SW 1271 (cell line): ENCODE data around the gene TTL.
"Not testable (repeated sequence)": the region's sequence is repeated elsewhere in the genome, so short reads cannot be mapped to it uniquely, and the experiment has no call there.

Experiments
- DNase-seq, 2 experiments: peaks; one replicate each; lab custom pipeline; 2025; lab: John Stamatoyannopoulos, UW

The TTL gene

GRCh38 chr2:112520234-112520783, 38.4 kb downstream of the TTL start:
- no peak for DNase-seq

DNA sequence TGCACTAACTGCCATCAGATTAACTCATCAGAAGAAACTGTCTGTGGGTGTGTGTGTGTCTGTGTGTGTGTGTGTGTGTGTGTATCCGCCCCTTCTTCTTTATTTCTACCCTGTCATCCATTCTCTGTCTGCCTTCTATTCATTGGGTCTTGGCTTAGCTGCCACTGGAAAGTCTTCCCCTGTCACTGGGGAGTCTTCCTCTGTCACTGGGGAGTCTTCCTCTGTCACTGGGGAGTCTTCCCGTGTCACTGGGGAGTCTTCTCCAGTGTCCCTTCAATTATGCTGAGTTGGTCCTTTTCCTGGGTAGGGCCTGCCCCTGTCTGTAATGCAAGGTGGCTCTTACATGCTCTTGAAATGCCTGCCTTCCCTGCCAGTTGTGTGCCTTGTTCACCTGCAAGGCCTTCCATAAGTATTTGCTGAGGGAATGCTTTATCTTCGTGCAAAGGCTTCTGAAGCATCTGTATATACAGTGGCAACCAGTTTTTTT, 41.4 kb downstream of the TTL start:
- no peak for DNase-seq

DNA sequence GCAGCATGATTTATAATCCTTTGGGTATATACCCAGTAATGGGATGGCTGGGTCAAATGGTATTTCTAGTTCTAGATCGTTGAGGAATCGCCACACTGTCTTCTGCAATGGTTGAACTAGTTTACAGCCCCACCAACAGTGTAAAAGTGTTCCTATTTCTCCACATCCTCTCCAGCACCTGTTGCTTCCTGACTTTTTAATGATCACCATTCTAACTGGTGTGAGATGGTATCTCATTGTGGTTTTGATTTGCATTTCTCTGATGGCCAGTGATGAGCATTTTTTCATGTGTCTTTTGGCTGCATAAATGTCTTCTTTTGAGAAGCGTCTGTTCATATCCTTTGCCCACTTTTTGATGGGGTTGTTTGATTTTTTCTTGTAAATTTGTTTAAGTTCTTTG, 42.3 kb downstream of the TTL start:
- DNase-seq, result not testable (repeated sequence)

GRCh38 chr2:112528541-112528940, 46.6 kb downstream of the TTL start:
- no peak for DNase-seq

DNA sequence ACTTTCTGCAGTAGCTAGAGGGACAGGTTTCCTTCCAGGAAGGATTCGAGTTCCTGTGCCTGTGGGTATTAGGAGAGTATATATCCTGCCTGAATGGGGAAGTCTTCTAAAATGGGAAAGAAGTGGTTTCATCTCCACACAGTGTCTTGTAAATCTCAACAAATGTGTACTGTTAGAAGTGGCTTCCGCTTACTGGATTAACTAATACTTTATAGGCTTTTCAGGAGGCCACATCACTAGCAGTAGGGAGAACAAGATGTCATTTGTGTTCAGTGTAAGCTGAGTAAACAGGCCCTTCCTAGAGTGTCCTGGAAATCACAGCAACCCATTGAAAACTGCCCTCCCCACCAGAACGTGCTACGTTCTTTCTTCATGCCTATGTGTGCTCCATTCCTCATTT, 47.8 kb downstream of the TTL start:
- DNase-seq, result no peak

DNA sequence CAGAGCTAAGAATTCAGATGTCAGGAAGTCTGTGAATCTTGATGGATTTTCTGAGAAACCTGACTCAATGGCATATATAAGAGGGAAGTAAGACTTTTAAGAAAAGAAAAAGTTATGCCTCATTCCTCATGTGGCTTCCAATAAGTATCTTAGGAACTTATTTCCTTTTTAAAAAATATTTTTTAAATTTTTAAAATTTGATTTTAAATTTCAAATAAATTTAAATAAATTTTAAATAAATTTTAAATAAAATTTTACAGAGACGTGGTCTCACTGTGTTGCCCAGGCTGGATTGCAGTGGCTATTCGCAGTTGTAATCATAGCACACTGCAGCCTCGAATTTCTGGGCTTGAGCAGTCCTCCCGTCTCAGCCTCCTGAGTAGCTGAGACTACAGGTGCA, 48.8 kb downstream of the TTL start:
- DNase-seq, result no peak

DNA sequence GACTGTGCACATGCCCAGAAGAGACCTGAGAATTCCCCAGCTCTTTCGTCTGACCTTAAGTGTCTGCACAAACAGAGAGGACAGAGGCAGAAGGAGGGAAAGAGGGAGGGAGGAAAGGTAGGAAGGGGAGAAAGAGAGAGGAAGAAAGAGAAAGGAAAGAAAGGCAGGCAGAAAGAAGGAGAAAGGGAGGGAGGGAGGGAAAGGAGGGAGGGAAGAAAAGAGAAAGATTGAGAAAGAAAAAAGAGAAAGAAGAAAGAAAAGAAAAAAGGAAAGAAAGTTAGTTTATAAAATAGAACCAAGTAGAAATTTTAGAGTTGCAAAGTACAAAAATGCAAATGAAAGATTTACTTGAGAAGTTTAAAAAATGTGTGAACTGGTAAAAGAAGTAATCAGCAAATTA, 52.9 kb downstream of the TTL start:
- DNase-seq, result no peak

GRCh38 chr2:112536665-112537064, 54.7 kb downstream of the TTL start:
- not testable (repeated sequence) for DNase-seq

- no peak for DNase-seq
Measured at GRCh38 chr2:112539306-112539705, 57.4 kb downstream of the TTL start.

- DNase-seq, result no peak
Measured at GRCh38 chr2:112540906-112541305, 59.0 kb downstream of the TTL start.

DNA sequence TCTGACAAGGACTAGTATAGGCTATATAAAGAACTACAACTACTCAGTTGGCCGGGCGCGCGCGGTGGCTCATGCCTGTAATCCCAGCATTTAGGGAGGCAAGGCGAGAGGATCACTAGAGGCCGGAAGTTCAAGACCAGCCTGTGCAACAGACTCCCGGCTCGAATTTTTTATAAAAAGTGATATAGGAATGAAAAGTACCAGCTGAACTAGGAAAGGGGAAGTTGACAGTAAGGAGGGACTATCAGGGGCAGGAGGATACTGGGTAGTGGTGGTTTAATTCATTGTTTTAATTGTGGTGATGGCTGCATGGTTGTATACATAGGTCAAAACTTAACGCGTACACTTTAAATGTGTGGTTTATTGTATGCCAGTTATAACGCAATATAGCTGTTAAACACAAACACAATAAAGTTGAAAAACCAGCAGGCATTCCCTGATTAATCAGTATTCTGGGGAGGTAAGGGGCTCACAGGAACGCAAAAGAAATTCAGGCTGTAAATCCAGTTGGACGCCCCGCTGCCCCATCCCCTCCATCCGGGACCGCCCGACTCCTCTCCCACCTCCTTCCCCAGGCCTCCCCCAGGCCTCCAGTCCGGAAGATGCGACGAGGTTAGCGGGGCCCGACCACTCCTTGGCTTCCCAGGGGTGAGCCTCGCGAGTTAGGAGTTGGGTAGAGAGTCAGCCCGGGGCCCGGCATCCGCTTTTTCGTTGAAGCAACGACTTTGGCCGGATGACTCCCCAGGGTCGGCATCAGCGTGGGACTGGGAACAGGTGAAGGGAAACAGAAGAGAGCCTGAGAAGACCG, 59.6 kb downstream of the TTL start:
- peak; percentile 69 to 91 for DNase-seq

GRCh38 chr2:112542123-112542983, 60.4 kb downstream of the TTL start, which contains the start of gene POLR1B:
TSS of gene POLR1B (plus strand) at chr2:112542465. CDS start at chr2:112542495, 30 bp downstream.
- peak; percentile 82 to 95 for DNase-seq

GRCh38 chr2:112542984-112543661, 61.2 kb downstream of the TTL start:
- peak in 1 of 2 experiments; percentile 25 for DNase-seq

- no peak for DNase-seq
Measured at GRCh38 chr2:112547333-112547732, 65.4 kb downstream of the TTL start.

DNA sequence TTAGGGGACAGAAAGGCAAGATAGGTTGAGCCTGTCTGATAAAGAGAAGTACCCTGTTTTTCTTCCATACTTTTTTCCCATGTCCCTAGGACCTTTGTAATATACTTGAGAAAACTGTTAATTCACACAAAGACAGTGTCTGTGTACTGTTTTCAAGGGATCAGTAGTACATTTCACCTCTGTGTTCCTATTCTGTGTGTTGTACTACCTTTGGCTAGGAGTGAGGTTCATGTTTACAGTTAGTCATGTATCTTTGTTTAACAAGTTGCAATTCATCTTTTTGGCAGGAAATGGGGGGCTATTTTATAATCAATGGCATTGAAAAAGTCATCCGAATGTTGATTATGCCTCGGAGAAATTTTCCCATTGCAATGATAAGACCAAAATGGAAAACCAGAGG, 67.0 kb downstream of the TTL start:
- no peak for DNase-seq

DNA sequence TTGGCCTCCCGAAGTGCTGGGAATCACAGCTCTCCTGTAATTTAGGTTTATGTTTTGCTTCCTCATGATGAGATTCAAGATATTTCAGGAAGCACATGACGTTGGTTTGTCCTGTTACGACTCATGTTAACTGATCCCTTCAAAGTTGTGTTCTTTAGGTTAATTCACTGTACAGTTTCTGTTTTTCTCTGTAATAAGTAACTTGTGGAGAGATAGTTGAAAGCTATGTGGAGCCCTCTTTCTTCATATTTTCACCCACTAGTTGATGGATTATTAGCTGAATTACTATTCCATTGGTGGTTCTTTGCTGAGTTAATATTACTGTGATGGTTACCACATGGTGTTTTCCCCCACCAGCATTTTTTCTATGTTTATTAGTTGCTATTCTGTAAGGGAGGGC, 84.1 kb downstream of the TTL start:
- DNase-seq, result no peak

DNA sequence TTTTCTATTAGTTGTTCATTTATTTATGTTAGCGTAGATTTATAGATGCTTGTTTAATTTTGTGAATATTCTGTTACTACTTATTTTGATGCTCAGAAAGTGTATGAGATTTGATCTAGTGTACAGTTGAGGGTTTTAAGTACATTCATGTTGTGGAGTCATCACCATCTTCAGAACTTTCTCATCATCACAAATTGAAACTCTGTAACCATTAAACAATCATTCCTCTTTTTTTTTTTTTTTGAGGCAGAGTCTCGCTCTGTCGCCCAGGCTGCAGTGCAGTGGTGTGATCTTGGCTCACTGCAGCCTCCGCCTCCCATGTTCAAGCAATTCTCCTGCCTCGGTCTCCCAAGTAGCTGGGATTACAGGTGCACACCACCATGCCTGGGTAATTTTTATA, 84.6 kb downstream of the TTL start:
- DNase-seq, result not testable (repeated sequence)

GRCh38 chr2:112572005-112572404, 90.0 kb downstream of the TTL start:
- DNase-seq, result no peak

DNA sequence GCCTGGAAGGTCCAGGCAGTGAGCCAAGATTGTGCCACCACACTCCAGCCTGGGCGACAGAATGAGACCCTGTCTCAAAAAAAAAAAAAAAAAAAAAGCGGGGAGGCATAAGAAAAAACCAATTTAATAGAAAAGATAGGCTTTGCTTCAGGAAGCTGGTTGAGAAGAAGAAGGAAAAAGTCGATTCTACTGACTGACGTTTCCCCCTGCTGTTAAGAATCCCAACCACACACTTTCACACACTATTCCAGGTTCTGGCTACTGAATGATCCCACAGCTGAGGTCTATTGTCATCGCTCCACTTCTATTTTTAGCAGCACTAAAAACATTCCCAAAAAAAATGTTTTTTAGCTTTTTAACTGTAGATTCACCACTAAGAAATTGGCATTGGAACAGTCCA, 95.8 kb downstream of the TTL start:
- peak in 1 of 2 experiments; percentile 38 for DNase-seq

DNA sequence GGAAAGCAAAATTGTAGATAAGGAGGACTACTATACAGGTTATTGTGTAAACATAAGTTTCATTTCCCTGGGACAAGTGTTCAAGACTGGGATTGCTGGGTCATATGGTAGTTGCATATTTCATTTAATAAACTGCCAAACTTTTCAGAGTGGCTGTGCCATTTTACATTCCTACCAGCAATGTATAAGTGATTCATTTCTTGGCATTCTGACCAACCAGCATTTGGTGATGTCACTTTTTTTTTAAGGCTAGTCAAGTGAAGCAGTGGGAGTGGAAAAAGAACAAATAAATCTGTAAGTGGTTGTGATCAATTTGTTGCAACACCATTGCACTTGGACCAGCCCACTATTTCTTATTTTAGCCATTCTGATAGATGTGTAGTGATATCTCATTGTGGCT, 97.3 kb downstream of the TTL start:
- DNase-seq, result peak; percentile 31 to 59

- no peak for DNase-seq
Measured at GRCh38 chr2:112580084-112580483, 98.1 kb downstream of the TTL start.

DNA sequence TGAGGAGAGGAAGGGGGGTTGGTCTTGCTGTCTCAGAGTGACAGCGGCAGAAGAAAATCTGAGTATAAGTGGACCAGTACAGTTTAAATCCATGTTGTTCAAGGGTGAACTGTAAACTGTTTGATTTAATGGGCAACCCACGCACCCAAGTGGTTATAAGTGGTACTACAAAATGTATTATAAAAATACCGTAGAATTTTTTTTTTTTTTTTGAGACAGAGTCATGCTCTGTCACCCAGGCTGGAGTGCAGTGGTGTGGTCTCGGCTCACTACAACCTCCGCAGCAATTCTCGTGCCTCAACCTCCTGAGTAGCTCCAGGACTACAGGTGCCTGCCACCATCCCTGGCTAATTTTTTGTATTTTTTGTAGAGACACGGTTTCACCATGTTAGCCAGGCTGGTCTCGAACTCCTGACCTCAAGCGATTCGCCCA, 100.4 kb downstream of the TTL start:
- DNase-seq, result peak in 1 of 2 experiments; percentile 79
